Right lobe of liver (tissue), 4 donors: ENCODE data around the gene PLCD1.

Experiments used
- POLR2A ChIP-seq: fragments of 450-650 bp; IDR thresholded peaks from one replicate; pipeline ENCODE4 v1.6.1; 2017; ENCODE audit warnings: antibody characterized with exemption, mild to moderate bottlenecking
- TF ChIP-seq, protein P1 (sequence below), 4 donors: fragments of 200-600 bp in 3 of 4; fragments of 450-650 bp in 1 of 4; IDR thresholded peaks; one replicate each; pipeline versions ENCODE4 v1.5.1 to v1.8.0; 2016 to 2022; ENCODE audit warnings: antibody characterized with exemption in 4 of 4, mild to moderate bottlenecking in 2 of 4
- donor health status: DM: no; HTN: no; CAD: no.
- donor health status: DM: no; HTN: no; CAD: no.
- donor health status: DM: no; HTN: yes; CAD: no.

DNA sequence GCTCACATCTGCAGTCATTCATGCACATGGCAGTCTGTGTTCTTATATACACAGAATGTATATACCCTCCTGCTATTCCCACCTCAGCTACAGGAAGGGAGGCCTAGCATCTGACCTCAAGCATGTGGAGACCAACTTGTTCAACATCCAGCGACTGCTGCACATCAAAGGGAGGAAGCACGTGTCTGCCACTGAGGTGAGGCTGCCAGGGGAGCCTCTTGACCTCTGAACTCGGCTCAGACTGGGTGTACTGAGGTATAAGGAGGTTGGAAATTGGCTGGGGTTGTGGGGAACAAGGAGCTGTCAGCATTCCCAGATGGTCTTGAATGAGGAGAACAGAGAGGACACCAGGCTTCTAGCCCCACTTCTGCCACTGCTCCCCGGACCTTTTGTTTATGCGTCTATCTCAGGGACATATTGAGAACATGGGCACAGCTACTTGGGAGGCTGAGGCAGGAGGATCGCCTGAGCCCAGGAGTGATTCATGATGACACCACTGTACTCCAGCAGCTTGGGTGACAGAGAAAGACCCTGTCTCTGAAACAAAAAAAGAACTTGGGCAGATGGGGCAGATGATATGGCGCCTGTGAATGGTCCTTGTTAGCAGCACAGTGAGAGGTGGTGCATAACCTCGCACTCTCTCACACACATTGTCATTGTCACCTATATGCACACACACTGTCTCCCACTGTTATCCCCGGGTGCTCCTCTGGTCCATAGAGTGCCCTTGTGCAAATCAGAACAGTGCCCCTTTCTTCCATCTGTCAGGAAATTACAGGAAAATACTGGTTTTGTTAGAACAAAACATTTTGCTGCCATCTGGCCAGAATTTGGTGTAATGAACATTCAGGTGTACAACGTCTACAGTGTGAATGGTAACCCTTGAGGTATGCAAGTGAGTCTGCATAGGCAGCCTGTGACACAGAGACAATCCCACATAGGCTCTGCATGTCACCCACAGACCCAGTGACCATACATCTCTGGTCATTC is 33.5 kb downstream of the PLCD1 start:
- TF ChIP-seq, protein P1, sequence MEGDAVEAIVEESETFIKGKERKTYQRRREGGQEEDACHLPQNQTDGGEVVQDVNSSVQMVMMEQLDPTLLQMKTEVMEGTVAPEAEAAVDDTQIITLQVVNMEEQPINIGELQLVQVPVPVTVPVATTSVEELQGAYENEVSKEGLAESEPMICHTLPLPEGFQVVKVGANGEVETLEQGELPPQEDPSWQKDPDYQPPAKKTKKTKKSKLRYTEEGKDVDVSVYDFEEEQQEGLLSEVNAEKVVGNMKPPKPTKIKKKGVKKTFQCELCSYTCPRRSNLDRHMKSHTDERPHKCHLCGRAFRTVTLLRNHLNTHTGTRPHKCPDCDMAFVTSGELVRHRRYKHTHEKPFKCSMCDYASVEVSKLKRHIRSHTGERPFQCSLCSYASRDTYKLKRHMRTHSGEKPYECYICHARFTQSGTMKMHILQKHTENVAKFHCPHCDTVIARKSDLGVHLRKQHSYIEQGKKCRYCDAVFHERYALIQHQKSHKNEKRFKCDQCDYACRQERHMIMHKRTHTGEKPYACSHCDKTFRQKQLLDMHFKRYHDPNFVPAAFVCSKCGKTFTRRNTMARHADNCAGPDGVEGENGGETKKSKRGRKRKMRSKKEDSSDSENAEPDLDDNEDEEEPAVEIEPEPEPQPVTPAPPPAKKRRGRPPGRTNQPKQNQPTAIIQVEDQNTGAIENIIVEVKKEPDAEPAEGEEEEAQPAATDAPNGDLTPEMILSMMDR (IDR thresholded peaks at IDR 0.05), result no peak
- no peak for TF ChIP-seq POLR2A
